BE2C (cell line): ENCODE data around the gene PROCA1.
"Not testable (repeated sequence)": the region's sequence is repeated elsewhere in the genome, so short reads cannot be mapped to it uniquely, and the experiment has no call there.

ENCODE experiments used
- DNase-seq: peaks from one replicate; pipeline ENCODE4 v3.0.0-alpha.2; 2020
- H3K27me3 ChIP-seq: fragments of 250-450 bp; sonication (Bioruptor Pico); 2 replicates; pipeline ENCODE4 v1.5.1; 2020; ENCODE audit warnings: mild to moderate bottlenecking
- H3K36me3 ChIP-seq: fragments of 250-450 bp; sonication (Bioruptor Pico); 2 replicates; pipeline ENCODE4 v1.5.1; 2020; ENCODE audit warnings: mild to moderate bottlenecking
- H3K4me1 ChIP-seq: fragments of 250-450 bp; sonication (Bioruptor Pico); 2 replicates; pipeline ENCODE4 v1.5.1; 2020
- H3K4me3 ChIP-seq: 2 replicates; pipeline ENCODE4 v1.5.1; 2011; ENCODE audit warnings: low read depth, low read length
- H3K9me3 ChIP-seq: fragments of 250-450 bp; sonication (Bioruptor Pico); 2 replicates; pipeline ENCODE4 v1.5.1; 2020
- CTCF ChIP-seq: IDR thresholded peaks from 2 replicates; pipeline ENCODE4 v1.5.1; 2012; ENCODE audit warnings: mild to moderate bottlenecking, low read depth, low read length

Gene PROCA1

GRCh38 chr17:28725660-28726225 lies 14.1 kb upstream of the PROCA1 start:
- peak; percentile 63 for DNase-seq
- peaks cover 44% of the 10 kb centered on the region for H3K36me3 ChIP-seq
- H3K4me3 ChIP-seq: peak overlapping the region; percentile 64
- H3K27me3 ChIP-seq: no peaks in the 10 kb centered on the region
- TF ChIP-seq CTCF: no peak
- no peaks in the 10 kb centered on the region for H3K9me3 ChIP-seq
- H3K4me1 ChIP-seq: peaks cover 3% of the 10 kb centered on the region; the same call in 1 of the 2 replicates

- Histone ChIP-seq H3K36me3 (peaks cover 50% of the 10 kb centered on the region), H3K27me3 (no peaks in the 10 kb centered on the region), H3K9me3 (no peaks in the 10 kb centered on the region), H3K4me1 (peaks cover 3% of the 10 kb centered on the region; the same call in 1 of the 2 replicates), H3K4me3 (peak overlapping the region; percentile 64)
- TF ChIP-seq CTCF: peak; percentile 24; the same call in 1 of the 2 replicates
- DNase-seq: peak; percentile 43
Measured at GRCh38 chr17:28725166-28725659, 13.5 kb upstream of the PROCA1 start.

GRCh38 chr17:28724500-28725165 lies 12.9 kb upstream of the PROCA1 start:
- H3K27me3 ChIP-seq: no peaks in the 10 kb centered on the region
- no peaks in the 10 kb centered on the region for H3K9me3 ChIP-seq
- H3K36me3 ChIP-seq: peaks cover 53% of the 10 kb centered on the region
- DNase-seq: no peak
- H3K4me1 ChIP-seq: peaks cover 3% of the 10 kb centered on the region; the same call in 1 of the 2 replicates
- TF ChIP-seq CTCF: no peak
- H3K4me3 ChIP-seq: peak overlapping the region; percentile 64

- not testable (repeated sequence) for H3K27me3 ChIP-seq, H3K4me3 ChIP-seq, H3K4me1 ChIP-seq, H3K9me3 ChIP-seq, DNase-seq
- peaks cover 53% of the 10 kb centered on the region for H3K36me3 ChIP-seq
Measured at GRCh38 chr17:28723836-28724499, 12.3 kb upstream of the PROCA1 start.

- Histone ChIP-seq H3K4me3 (peak overlapping the region; percentile 23; the same call in 1 of the 2 replicates), H3K27me3 (no peaks in the 10 kb centered on the region), H3K36me3 (peaks cover 53% of the 10 kb centered on the region), H3K9me3 (no peaks in the 10 kb centered on the region), H3K4me1 (peaks cover 3% of the 10 kb centered on the region; the same call in 1 of the 2 replicates)
- no peak for TF ChIP-seq CTCF
- no peak for DNase-seq
Measured at GRCh38 chr17:28723159-28723835, 11.6 kb upstream of the PROCA1 start.

GRCh38 chr17:28722417-28723158 lies 10.9 kb upstream of the PROCA1 start:
- TF ChIP-seq CTCF: no peak
- Histone ChIP-seq H3K36me3 (peaks cover 53% of the 10 kb centered on the region), H3K9me3 (no peaks in the 10 kb centered on the region), H3K4me3 (peak overlapping the region; percentile 93), H3K27me3 (no peaks in the 10 kb centered on the region), H3K4me1 (peaks cover 3% of the 10 kb centered on the region; the same call in 1 of the 2 replicates)
- DNase-seq: no peak

- DNase-seq, H3K9me3 ChIP-seq, H3K4me1 ChIP-seq, H3K27me3 ChIP-seq: not testable (repeated sequence)
- H3K4me3 ChIP-seq: peak overlapping the region; percentile 93
- H3K36me3 ChIP-seq: peaks cover 53% of the 10 kb centered on the region
Measured at GRCh38 chr17:28720997-28721329, 9.3 kb upstream of the PROCA1 start.
